Thyroid gland (tissue), 4 donors: ENCODE data around the gene PTPN14.

Source experiments
- CTCF ChIP-seq, 6 experiments: fragments of 200-600 bp in 3 of 6; fragments of 450-650 bp in 3 of 6; sonication (generic) in 3 of 6; IDR thresholded peaks; one replicate each; pipeline ENCODE4 v1.5.1; 2016 to 2019; ENCODE audit warnings: antibody characterized with exemption in 6 of 6, mild to moderate bottlenecking in 2 of 6, inconsistent platforms in 1 of 6, moderate library complexity in 1 of 6
- POLR2A ChIP-seq, 2 donors: fragments of 450-650 bp; IDR thresholded peaks; one replicate each; pipeline ENCODE4 v1.6.1; 2017; ENCODE audit warnings: antibody characterized with exemption in 2 of 2, mild to moderate bottlenecking in 2 of 2, moderate library complexity in 1 of 2

- TF ChIP-seq CTCF (IDR thresholded peaks at IDR 0.05) (peak in 4 of 6 experiments; percentile 20 to 56 (median 38)), POLR2A (IDR thresholded peaks at IDR 0.05) (no peak)
Measured at GRCh38 chr1:214331827-214332423, 219.5 kb downstream of the PTPN14 start.
